Activated CD8-positive, alpha-beta memory T cell treated with anti-CD3 and anti-CD28 coated beads, Interleukin-2, amount 50 U/mL, for 4 hours (primary cell): Measurements from ENCODE around the gene TSC1.
A peak's percentile ranks its signal among the peaks of the same experiment; 100 is the strongest.
"Not testable (repeated sequence)": the region's sequence is repeated elsewhere in the genome, so short reads cannot be mapped to it uniquely, and the experiment has no call there.

Experiments used
- DNase-seq: peaks from one replicate; pipeline ENCODE4 v3.0.0-alpha.2; 2020

The TSC1 gene

GRCh38 chr9:132944294-132945185, at the start of gene TSC1:
TSS of gene TSC1 (minus strand) at chr9:132944616. CDS start at chr9:132928872, 15,744 bp downstream.
- peak; percentile 98 for DNase-seq

- no peak for DNase-seq
These were observed 49.1 kb upstream of the TSC1 start for GRCh38 chr9:132993511-132993939.

- no peak for DNase-seq
These were observed 47.2 kb upstream of the TSC1 start for GRCh38 chr9:132991351-132992300.

GRCh38 chr9:132990781-132991180, 46.4 kb upstream of the TSC1 start:
- no peak for DNase-seq

- DNase-seq, result not testable (repeated sequence)
These were observed 45.7 kb upstream of the TSC1 start for GRCh38 chr9:132989998-132990557.

- DNase-seq, result no peak
These were observed 45.1 kb upstream of the TSC1 start for GRCh38 chr9:132989414-132989996.

- no peak for DNase-seq
These were observed 44.5 kb upstream of the TSC1 start for GRCh38 chr9:132989014-132989310.

GRCh38 chr9:132988244-132989013, 44.0 kb upstream of the TSC1 start:
- no peak for DNase-seq

GRCh38 chr9:132986640-132987620, 42.5 kb upstream of the TSC1 start:
- no peak for DNase-seq

- DNase-seq, result no peak
These were observed 41.7 kb upstream of the TSC1 start for GRCh38 chr9:132986114-132986513.

GRCh38 chr9:132985489-132985888, 41.1 kb upstream of the TSC1 start:
- no peak for DNase-seq

GRCh38 chr9:132985071-132985350, 40.6 kb upstream of the TSC1 start:
- DNase-seq, result no peak

- no peak for DNase-seq
These were observed 40.0 kb upstream of the TSC1 start for GRCh38 chr9:132984202-132985070.

GRCh38 chr9:132983491-132984201, 39.2 kb upstream of the TSC1 start:
- DNase-seq, result no peak

GRCh38 chr9:132982458-132982857, 38.0 kb upstream of the TSC1 start:
- DNase-seq, result no peak

- no peak for DNase-seq
These were observed 35.7 kb upstream of the TSC1 start for GRCh38 chr9:132980157-132980556.

- DNase-seq, result no peak
These were observed 34.2 kb upstream of the TSC1 start, which contains the start of gene GFI1B for GRCh38 chr9:132978451-132979131. TSS of gene GFI1B (plus strand) at chr9:132978694. CDS start at chr9:132986679, 7,985 bp downstream.

GRCh38 chr9:132978112-132978450, 33.7 kb upstream of the TSC1 start:
- DNase-seq, result no peak

- DNase-seq, result no peak
These were observed 32.2 kb upstream of the TSC1 start for GRCh38 chr9:132976571-132976970.
